Chondrocyte (in vitro differentiated cells): ENCODE data around the gene DDX19B. TPM values are rescaled to one million over a fixed set of nuclear protein-coding genes. Genes with fewer than 3 reads are reported as not detected.
A peak's percentile ranks its signal among the peaks of the same experiment; 100 is the strongest.
"Not testable (repeated sequence)": the region's sequence is repeated elsewhere in the genome, so short reads cannot be mapped to it uniquely, and the experiment has no call there.

Experiments
- DNase-seq: peaks from one replicate; pipeline ENCODE4 v3.0.0; 2021; ENCODE audit warnings: mixed read lengths, low spot score
- H3K27ac Mint-ChIP-seq: one replicate; pipeline ENCODE4 v1.8.0; 2021; ENCODE audit warnings: mild to moderate bottlenecking, moderate library complexity, mixed read lengths; ENCODE audit not compliant: unreplicated experiment
- H3K27me3 Mint-ChIP-seq: 2 replicates; pipeline ENCODE4 v1.8.0; 2021; ENCODE audit warnings: low read depth, mixed read lengths
- H3K36me3 Mint-ChIP-seq: 2 replicates; pipeline ENCODE4 v1.8.0; 2021; ENCODE audit warnings: low read depth, mixed read lengths
- H3K4me1 Mint-ChIP-seq: 2 replicates; pipeline ENCODE4 v1.8.0; 2021; ENCODE audit warnings: low read depth, mild to moderate bottlenecking, mixed read lengths
- H3K4me3 Mint-ChIP-seq: one replicate; pipeline ENCODE4 v1.8.0; 2021; ENCODE audit warnings: mild to moderate bottlenecking, moderate library complexity, mixed read lengths; ENCODE audit not compliant: unreplicated experiment
- H3K9me3 Mint-ChIP-seq: 2 replicates; pipeline ENCODE4 v1.8.0; 2021; ENCODE audit warnings: low read depth, mixed read lengths
- total RNA-seq: library from RNA; stranded (reverse); gene quantifications from 3 replicates; pipeline ENCODE4 v1.2.1, GENCODE V29; 2021
- TF ChIP-seq, protein P1 (sequence below): fragments of 200-600 bp; sonication (generic); IDR thresholded peaks from 2 replicates; pipeline ENCODE4 v1.5.0; 2021; ENCODE audit warnings: antibody characterized with exemption, mild to moderate bottlenecking, moderate library complexity

Gene DDX19B
- total RNA-seq, 1 donor from 2014 or later = 22.9 TPM

DNA sequence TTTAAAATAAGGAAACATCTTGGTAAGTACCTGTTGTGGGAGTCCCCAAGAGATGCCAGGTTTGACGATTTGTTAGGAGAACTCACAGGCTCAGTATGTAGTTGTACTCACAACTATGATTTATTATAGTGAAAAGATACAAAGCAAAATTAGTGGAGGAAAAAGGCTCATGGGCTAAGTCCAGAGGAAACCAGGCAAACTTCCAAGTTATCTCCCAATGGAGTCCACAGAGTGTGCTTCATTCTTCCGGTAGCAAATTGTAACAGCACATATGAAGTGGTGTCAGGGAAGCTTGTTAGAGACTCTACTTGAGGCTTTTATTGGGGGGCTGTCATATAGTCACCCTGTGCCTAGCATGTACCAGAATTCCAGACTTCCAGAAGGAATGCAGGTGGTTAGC, 50.0 kb downstream of the DDX19B start:
- Mint-ChIP-seq H3K9me3 (no peaks in the 10 kb centered on the region), H3K36me3 (peaks cover 8% of the 10 kb centered on the region), H3K4me1 (peaks cover 21% of the 10 kb centered on the region), H3K4me3 (no peak overlapping the region), H3K27ac (no peak overlapping the region), H3K27me3 (no peaks in the 10 kb centered on the region)
- TF ChIP-seq, protein P1, sequence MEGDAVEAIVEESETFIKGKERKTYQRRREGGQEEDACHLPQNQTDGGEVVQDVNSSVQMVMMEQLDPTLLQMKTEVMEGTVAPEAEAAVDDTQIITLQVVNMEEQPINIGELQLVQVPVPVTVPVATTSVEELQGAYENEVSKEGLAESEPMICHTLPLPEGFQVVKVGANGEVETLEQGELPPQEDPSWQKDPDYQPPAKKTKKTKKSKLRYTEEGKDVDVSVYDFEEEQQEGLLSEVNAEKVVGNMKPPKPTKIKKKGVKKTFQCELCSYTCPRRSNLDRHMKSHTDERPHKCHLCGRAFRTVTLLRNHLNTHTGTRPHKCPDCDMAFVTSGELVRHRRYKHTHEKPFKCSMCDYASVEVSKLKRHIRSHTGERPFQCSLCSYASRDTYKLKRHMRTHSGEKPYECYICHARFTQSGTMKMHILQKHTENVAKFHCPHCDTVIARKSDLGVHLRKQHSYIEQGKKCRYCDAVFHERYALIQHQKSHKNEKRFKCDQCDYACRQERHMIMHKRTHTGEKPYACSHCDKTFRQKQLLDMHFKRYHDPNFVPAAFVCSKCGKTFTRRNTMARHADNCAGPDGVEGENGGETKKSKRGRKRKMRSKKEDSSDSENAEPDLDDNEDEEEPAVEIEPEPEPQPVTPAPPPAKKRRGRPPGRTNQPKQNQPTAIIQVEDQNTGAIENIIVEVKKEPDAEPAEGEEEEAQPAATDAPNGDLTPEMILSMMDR = no peak
- DNase-seq = no peak

DNA sequence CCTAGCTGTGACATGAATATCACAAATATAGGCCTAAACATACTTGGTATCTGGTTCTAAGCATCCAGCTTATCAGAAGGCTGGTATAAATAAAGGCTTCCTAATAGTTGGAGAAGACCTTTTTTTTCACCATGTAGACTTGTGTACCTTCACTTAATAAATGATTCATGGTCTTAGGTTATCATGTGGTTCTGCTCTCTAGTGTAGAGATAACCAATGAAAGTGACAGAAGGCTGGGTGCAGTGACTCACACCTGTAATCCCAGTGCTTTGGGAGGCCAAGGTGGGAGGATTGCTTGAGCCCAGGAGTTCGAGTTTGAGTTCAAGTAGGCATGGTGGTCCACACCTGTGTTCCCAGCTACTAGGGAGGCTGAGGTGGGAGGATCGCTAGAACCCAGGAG, 50.8 kb downstream of the DDX19B start:
- TF ChIP-seq, protein P1 = no peak
- no peaks in the 10 kb centered on the region for H3K9me3 Mint-ChIP-seq
- H3K4me1 Mint-ChIP-seq = peaks cover 21% of the 10 kb centered on the region
- peak overlapping the region; percentile 36 for H3K27ac Mint-ChIP-seq
- H3K27me3 Mint-ChIP-seq = no peaks in the 10 kb centered on the region
- DNase-seq = no peak
- no peak overlapping the region for H3K4me3 Mint-ChIP-seq
- peaks cover 11% of the 10 kb centered on the region for H3K36me3 Mint-ChIP-seq

DNA sequence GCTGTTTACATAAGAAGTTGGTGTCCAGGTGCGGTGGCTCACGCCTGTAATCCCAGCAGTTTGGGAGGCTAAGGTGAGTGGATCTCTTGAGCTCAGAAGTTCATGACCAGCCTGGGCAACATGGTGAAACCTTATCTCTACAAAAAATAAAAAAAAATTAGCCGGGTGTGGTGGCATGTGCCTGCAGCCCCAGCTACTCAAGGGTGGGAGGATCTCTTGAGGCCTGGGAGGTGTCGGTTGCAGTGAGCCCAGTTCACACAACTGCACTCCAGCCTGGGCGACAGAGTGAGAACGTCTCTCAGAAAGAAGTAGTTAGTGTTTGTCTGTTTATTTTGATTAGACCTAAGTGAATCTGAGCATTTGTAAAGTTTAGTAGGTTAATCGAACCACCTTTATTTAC, 60.6 kb downstream of the DDX19B start:
- Mint-ChIP-seq H3K9me3 (no peaks in the 10 kb centered on the region), H3K27ac (no peak overlapping the region), H3K36me3 (peaks cover 27% of the 10 kb centered on the region), H3K4me1 (no peaks in the 10 kb centered on the region), H3K27me3 (no peaks in the 10 kb centered on the region), H3K4me3 (no peak overlapping the region)
- no peak for DNase-seq
- TF ChIP-seq, protein P1 = no peak

DNA sequence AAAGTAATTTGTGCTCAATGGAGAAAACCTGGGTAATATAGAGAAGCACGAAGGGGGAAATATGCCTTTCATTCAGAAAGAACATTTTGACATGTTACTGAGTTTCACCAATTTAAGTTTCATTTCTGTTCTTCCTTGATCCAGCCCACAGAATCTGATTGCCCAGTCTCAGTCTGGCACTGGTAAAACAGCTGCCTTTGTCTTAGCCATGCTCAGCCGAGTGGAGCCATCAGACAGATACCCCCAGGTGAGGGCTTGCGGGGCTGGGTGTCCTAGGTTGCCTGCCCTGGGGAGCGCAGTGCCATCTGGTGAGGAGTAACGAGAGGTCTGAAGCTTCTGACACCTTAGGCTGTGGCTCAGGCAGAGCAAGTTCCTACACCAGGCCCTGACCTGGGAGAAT, 65.4 kb downstream of the DDX19B start:
- H3K27me3 Mint-ChIP-seq = no peaks in the 10 kb centered on the region
- H3K27ac Mint-ChIP-seq = no peak overlapping the region
- no peaks in the 10 kb centered on the region for H3K4me1 Mint-ChIP-seq
- DNase-seq = no peak
- TF ChIP-seq, protein P1 = no peak
- H3K4me3 Mint-ChIP-seq = no peak overlapping the region
- H3K9me3 Mint-ChIP-seq = no peaks in the 10 kb centered on the region
- H3K36me3 Mint-ChIP-seq = peaks cover 21% of the 10 kb centered on the region

DNA sequence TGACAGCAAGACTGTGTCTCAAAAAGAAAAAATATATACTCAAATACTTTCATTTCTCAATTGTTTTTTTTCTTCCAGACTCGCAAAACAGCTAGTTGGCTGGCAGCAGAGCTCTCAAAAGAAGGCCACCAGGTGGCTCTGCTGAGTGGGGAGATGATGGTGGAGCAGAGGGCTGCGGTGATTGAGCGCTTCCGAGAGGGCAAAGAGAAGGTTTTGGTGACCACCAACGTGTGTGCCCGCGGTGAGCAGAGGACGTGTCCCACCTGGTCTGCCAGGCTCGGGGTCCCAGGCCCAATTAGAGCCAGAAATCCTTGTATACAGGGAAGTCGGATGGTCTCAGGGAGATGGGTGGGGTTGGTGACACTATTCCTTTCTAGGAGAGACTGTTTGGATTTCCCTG, 71.2 kb downstream of the DDX19B start:
- H3K9me3 Mint-ChIP-seq, DNase-seq, H3K4me1 Mint-ChIP-seq, H3K4me3 Mint-ChIP-seq, H3K27me3 Mint-ChIP-seq: not testable (repeated sequence)
- peak overlapping the region; percentile 75 for H3K27ac Mint-ChIP-seq
- peaks cover 32% of the 10 kb centered on the region for H3K36me3 Mint-ChIP-seq
- TF ChIP-seq, protein P1 = peak; percentile 89
